Endodermal cell (in vitro differentiated cells): ENCODE data around the gene MAPK8IP1. TPM values are rescaled to one million over a fixed set of nuclear protein-coding genes. Genes with fewer than 3 reads are reported as not detected.

Experiments used
- DNase-seq: peaks from one replicate; pipeline ENCODE4 v3.0.0-alpha.2; 2017
- H3K27ac ChIP-seq: 2 replicates; pipeline ENCODE4 v1.5.1; 2013; ENCODE audit warnings: mild to moderate bottlenecking, low read depth, low read length, moderate library complexity
- H3K27me3 ChIP-seq: 2 replicates; pipeline ENCODE4 v1.6.1; 2013; ENCODE audit warnings: mild to moderate bottlenecking, low read length, moderate library complexity; ENCODE audit not compliant: insufficient read depth, control insufficient read depth, poor library complexity, severe bottlenecking
- H3K36me3 ChIP-seq: 2 replicates; pipeline ENCODE4 v1.7.0; 2013; ENCODE audit warnings: mild to moderate bottlenecking, low read length, moderate library complexity; ENCODE audit not compliant: control insufficient read depth, insufficient read depth
- H3K4me1 ChIP-seq: one replicate; pipeline ENCODE4 v1.7.0; 2013; ENCODE audit warnings: low read length; ENCODE audit not compliant: control insufficient read depth, insufficient read depth
- H3K4me3 ChIP-seq: 2 replicates; pipeline ENCODE4 v1.5.1; 2013; ENCODE audit warnings: mild to moderate bottlenecking, low read length, moderate library complexity
- H3K9ac ChIP-seq: 2 replicates; pipeline ENCODE4 v1.6.1; 2013; ENCODE audit warnings: mild to moderate bottlenecking, low read length, moderate library complexity; ENCODE audit not compliant: poor library complexity, severe bottlenecking; ENCODE audit errors: extremely low read depth
- H3K9me3 ChIP-seq: 2 replicates; pipeline ENCODE4 v1.6.1; 2013; ENCODE audit warnings: mild to moderate bottlenecking, low read length, moderate library complexity; ENCODE audit not compliant: control insufficient read depth
- H3K27ac Mint-ChIP-seq: 2 replicates; pipeline ENCODE4 v1.8.0; 2020; ENCODE audit warnings: mixed read lengths
- H3K27me3 Mint-ChIP-seq: 2 replicates; pipeline ENCODE4 v1.8.0; 2021; ENCODE audit warnings: mild to moderate bottlenecking, mixed read lengths; ENCODE audit not compliant: insufficient read depth
- H3K36me3 Mint-ChIP-seq: 2 replicates; pipeline ENCODE4 v1.8.0; 2020; ENCODE audit warnings: low read depth, mixed read lengths
- H3K4me1 Mint-ChIP-seq: 2 replicates; pipeline ENCODE4 v1.8.0; 2020; ENCODE audit warnings: mixed read lengths
- H3K4me3 Mint-ChIP-seq: 2 replicates; pipeline ENCODE4 v1.8.0; 2020; ENCODE audit warnings: mild to moderate bottlenecking, moderate library complexity, mixed read lengths
- H3K9me3 Mint-ChIP-seq: 2 replicates; pipeline ENCODE4 v1.8.0; 2020; ENCODE audit warnings: mild to moderate bottlenecking, mixed read lengths
- CTCF ChIP-seq: fragments of 200-600 bp; sonication (generic); conservative IDR thresholded peaks from 2 replicates; pipeline ENCODE4 v1.5.0; 2021; ENCODE audit warnings: antibody characterized with exemption, mild to moderate bottlenecking
- WGBS, 2 experiments: methylation state at CpG; one replicate each; pipeline versions ENCODE4 v1.1.5 to v1.1.7; 2013; ENCODE audit warnings: missing lambda C conversion rate in 2 of 2, mixed read lengths in 1 of 2; ENCODE audit not compliant: insufficient coverage in 1 of 2, insufficient read length in 1 of 2; 5-methylcytosine and 5-hydroxymethylcytosine counted together
- total RNA-seq, 2 donors: library from RNA; stranded (reverse); fragmentation: NEBNext Ultra II Directional in 1 of 2; extraction: Animal tissue kit (Norgen Biotek cat#: 25700) in 1 of 2; gene quantifications; 2 replicates in 1 of 2; 3 replicates in 1 of 2; pipeline ENCODE4 v1.2.1, GENCODE V29; 2021

The MAPK8IP1 gene
- total RNA-seq, 2 donors from 2014 or later: 11.2 to 12.8 TPM

DNA sequence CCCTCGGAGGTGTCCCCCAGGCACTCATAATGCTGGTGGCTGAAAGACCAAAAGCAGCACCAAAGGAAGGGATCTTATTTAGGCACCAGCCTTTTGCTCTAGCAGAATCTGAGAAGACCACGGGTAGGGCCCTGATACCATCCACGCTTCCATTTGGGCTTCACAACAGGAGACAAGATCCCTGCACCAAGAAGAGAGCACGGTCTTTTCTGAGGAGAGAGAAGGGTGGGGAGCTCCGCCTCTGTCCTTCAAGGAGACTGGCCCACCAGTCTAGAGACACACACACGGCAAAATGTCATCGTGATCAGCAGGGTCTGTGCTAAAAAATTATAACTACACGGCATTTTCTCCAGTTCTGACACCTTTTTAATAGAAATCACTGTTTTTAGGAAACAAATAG, 46.8 kb downstream of the MAPK8IP1 start:
- Histone ChIP-seq H3K27me3 (no peaks in the 10 kb centered on the region), H3K9ac (no peak overlapping the region), H3K9me3 (no peaks in the 10 kb centered on the region), H3K36me3 (peaks cover 38% of the 10 kb centered on the region), H3K4me1 (peaks cover 6% of the 10 kb centered on the region), H3K27ac (no peak overlapping the region), H3K4me3 (no peak overlapping the region)
- no peak for DNase-seq
- peaks cover 35% of the 10 kb centered on the region for H3K36me3 Mint-ChIP-seq
- H3K9me3 Mint-ChIP-seq: no peaks in the 10 kb centered on the region
- no peak for TF ChIP-seq CTCF
- WGBS, 2 experiments: 86 to 94% methylated on average over 7 to 8 of the region's 8 CpGs
- H3K4me1 Mint-ChIP-seq: peaks cover 11% of the 10 kb centered on the region
- no peak overlapping the region for H3K4me3 Mint-ChIP-seq
- no peaks in the 10 kb centered on the region for H3K27me3 Mint-ChIP-seq
- H3K27ac Mint-ChIP-seq: no peak overlapping the region

DNA sequence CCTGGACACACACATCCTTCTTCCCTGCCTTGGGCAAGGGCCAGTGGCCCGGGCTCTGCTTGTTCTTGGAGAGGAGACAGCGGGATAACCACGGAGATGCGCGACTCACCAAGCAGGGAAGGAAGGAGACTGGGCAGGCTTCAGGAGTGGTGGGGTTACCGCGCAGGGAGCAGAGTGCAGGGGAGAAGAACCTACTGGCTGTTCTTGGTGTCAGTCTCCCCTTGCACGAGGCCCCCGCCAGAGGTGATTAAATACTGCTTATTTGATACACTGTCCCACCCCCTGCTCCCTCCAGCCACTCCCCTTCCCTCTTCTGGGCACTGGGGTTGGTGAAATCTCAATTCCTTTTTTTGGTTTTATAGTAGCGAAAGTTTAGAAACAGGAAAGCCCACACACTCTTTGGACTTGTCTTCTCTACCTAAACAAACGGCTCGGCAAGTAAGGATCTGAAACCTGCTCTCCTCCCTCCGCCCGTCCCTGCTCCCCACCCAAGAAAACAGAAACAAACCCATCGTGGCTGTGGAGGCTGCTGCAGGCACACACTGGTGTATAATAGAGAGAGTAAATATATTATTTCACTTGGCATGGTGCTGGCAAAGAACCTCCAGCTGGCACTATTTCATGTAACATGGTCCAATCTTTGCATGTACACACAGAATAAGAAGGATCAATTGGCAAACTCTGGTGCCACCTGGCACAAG, 47.8 kb downstream of the MAPK8IP1 start:
- Histone ChIP-seq H3K27ac (no peak overlapping the region), H3K9me3 (no peaks in the 10 kb centered on the region), H3K4me1 (peaks cover 6% of the 10 kb centered on the region), H3K4me3 (no peak overlapping the region), H3K36me3 (peaks cover 44% of the 10 kb centered on the region), H3K27me3 (no peaks in the 10 kb centered on the region), H3K9ac (no peak overlapping the region)
- Mint-ChIP-seq H3K9me3 (no peaks in the 10 kb centered on the region), H3K4me1 (peaks cover 11% of the 10 kb centered on the region), H3K27ac (no peak overlapping the region), H3K27me3 (no peaks in the 10 kb centered on the region), H3K36me3 (peaks cover 41% of the 10 kb centered on the region), H3K4me3 (no peak overlapping the region)
- 80 to 90% methylated on average over 1 to 15 of the region's 15 CpGs for WGBS, 2 experiments
- no peak for TF ChIP-seq CTCF
- DNase-seq: no peak

- WGBS, 2 experiments: 94 to 100% methylated on average over 12 to 21 of the region's 21 CpGs
- no peak for DNase-seq
- Histone ChIP-seq H3K4me1 (peaks cover 6% of the 10 kb centered on the region), H3K27me3 (no peaks in the 10 kb centered on the region), H3K9me3 (no peaks in the 10 kb centered on the region), H3K27ac (no peak overlapping the region), H3K9ac (no peak overlapping the region), H3K4me3 (no peak overlapping the region), H3K36me3 (peaks cover 44% of the 10 kb centered on the region)
- peaks cover 11% of the 10 kb centered on the region for H3K4me1 Mint-ChIP-seq
- TF ChIP-seq CTCF: no peak
- H3K27me3 Mint-ChIP-seq: no peaks in the 10 kb centered on the region
- H3K27ac Mint-ChIP-seq: peak overlapping the region; percentile 61
- no peak overlapping the region for H3K4me3 Mint-ChIP-seq
- H3K36me3 Mint-ChIP-seq: peaks cover 42% of the 10 kb centered on the region
- H3K9me3 Mint-ChIP-seq: no peaks in the 10 kb centered on the region
These were observed 48.6 kb downstream of the MAPK8IP1 start for GRCh38 chr11:45933846-45934579.
